Measurements from ENCODE around the gene CDH13.

The CDH13 gene

DNA sequence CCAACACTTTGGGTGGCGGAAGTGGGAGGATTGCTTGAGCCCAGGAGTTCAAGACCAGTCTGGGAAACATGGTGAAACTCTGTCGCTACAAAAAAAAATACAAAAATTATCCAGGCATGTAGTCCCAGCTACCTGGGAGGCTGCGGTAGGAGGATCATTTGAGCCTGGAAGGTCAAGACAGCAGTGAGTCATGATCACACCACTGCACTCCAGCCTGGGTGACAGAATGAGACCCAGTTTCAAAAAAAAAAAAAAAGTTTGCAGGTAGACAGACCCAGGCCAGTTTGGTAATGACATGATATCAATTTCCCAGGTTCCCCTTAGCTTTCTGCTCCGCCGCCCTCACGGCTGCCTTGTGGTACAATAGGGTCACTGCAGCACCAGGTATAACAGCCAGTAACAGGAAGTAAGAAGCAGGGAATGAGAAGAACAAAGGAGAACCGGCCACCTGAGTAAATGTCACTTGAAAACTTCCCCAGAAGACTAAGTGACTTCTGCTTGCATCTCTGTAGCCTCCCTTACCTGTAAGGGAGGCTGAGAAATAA lies 979.8 kb downstream of the CDH13 start:
- Histone ChIP-seq H3K27me3 (ENCODE audit: low read depth, low read length) (peaks cover 4% of the 10 kb centered on the region), H3K9ac (ENCODE audit: low read length) (no peak overlapping the region), H3K4me3 (ENCODE audit: low read length) (no peak overlapping the region), H3K4me2 (ENCODE audit: low read length) (no peak overlapping the region), H3K36me3 (replicated peaks; ENCODE audit: low read depth, low read length) (no peaks in the 10 kb centered on the region), H3K79me2 (ENCODE audit: low read length) (no peaks in the 10 kb centered on the region), H3K27ac (ENCODE audit: low read length) (no peak overlapping the region), H4K20me1 (ENCODE audit: insufficient read depth, low read length) (no peaks in the 10 kb centered on the region), H3K9me3 (ENCODE audit: insufficient read depth, low read length) (no peaks in the 10 kb centered on the region), H2AFZ (ENCODE audit: low read depth, low read length) (no peak overlapping the region), H3K4me1 (ENCODE audit: low read length) (no peaks in the 10 kb centered on the region)
- TF ChIP-seq EZH2phosphoT487 (IDR thresholded peaks at IDR 0.05; ENCODE audit: low read depth), result no peak
- TF ChIP-seq, protein P1, sequence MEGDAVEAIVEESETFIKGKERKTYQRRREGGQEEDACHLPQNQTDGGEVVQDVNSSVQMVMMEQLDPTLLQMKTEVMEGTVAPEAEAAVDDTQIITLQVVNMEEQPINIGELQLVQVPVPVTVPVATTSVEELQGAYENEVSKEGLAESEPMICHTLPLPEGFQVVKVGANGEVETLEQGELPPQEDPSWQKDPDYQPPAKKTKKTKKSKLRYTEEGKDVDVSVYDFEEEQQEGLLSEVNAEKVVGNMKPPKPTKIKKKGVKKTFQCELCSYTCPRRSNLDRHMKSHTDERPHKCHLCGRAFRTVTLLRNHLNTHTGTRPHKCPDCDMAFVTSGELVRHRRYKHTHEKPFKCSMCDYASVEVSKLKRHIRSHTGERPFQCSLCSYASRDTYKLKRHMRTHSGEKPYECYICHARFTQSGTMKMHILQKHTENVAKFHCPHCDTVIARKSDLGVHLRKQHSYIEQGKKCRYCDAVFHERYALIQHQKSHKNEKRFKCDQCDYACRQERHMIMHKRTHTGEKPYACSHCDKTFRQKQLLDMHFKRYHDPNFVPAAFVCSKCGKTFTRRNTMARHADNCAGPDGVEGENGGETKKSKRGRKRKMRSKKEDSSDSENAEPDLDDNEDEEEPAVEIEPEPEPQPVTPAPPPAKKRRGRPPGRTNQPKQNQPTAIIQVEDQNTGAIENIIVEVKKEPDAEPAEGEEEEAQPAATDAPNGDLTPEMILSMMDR (IDR thresholded peaks at IDR 0.05; ENCODE audit: low read depth, low read length), result no peak

DNA sequence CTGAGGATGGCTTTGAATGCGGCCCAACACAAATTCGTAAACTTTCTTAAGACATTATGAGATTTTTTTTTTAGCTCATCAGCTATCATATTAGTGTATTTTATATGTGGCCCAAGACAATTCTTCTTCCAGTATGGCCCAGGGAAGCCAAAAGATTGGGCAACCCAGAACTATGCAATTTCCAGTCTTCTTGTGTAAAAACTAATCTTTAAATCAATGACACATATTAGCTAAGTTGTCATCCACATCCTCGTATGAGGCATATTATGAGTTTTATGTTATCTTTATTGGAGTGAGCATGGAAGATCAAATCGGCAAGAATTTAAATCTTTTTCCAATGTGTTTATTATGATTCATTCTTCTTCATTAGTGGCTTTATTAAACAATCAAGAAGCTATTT lies 982.4 kb downstream of the CDH13 start:
- Histone ChIP-seq H3K36me3 (replicated peaks; ENCODE audit: low read depth, low read length) (no peaks in the 10 kb centered on the region), H3K9me3 (ENCODE audit: insufficient read depth, low read length) (no peaks in the 10 kb centered on the region), H4K20me1 (ENCODE audit: insufficient read depth, low read length) (no peaks in the 10 kb centered on the region), H3K27me3 (ENCODE audit: low read depth, low read length) (peaks cover 4% of the 10 kb centered on the region), H3K79me2 (ENCODE audit: low read length) (no peaks in the 10 kb centered on the region), H2AFZ (ENCODE audit: low read depth, low read length) (no peak overlapping the region), H3K4me3 (ENCODE audit: low read length) (no peak overlapping the region), H3K4me2 (ENCODE audit: low read length) (no peak overlapping the region), H3K4me1 (ENCODE audit: low read length) (no peaks in the 10 kb centered on the region), H3K9ac (ENCODE audit: low read length) (no peak overlapping the region), H3K27ac (ENCODE audit: low read length) (no peak overlapping the region)
- no peak for TF ChIP-seq EZH2phosphoT487 (IDR thresholded peaks at IDR 0.05; ENCODE audit: low read depth)
- TF ChIP-seq, protein P1 (IDR thresholded peaks at IDR 0.05; ENCODE audit: low read depth, low read length), result no peak

DNA sequence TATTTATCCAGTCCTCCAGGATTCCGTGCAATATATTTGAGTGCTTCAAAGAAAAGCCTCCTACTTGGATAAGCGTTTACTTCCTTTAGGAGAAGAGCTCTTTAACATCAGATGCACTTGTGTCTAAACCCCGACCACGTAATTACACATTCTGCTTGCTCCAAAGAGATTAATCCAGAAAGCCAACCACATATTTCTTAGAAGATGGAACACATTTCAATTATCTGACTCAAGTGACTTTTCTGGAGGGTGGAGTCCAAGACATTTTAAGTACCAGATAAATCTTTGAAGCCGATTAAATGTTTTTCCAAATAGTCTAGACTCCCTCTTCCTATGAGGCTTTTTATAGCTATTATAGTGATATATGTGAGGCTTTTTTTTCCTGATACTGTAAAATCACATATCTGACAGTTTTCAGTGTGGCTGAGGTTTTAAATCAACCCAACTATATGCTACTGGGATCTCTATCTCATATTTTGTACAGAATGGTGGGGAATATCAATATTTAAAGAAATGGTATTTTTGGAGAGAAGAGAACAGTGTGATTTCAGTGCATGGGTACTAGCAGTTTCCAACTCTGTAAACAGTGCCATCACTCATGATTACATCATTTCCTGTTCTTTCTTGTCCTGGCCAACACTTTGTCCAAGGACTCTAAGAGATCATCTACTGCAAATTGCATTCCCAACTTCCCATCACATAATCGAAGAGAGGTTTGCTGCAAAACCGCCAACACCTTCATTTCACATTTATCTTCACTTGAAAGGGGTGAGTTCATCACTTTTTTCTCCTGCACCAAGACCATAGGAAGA lies 988.6 kb downstream of the CDH13 start:
- H2AFZ ChIP-seq (ENCODE audit: low read depth, low read length), result no peak overlapping the region
- H3K4me3 ChIP-seq (ENCODE audit: low read length), result no peak overlapping the region
- no peak overlapping the region for H3K9ac ChIP-seq (ENCODE audit: low read length)
- no peak overlapping the region for H3K4me2 ChIP-seq (ENCODE audit: low read length)
- 0 out of 2 replicates have a peak, but pooled peaks cover 3% of the 10 kb centered on the region for H3K27me3 ChIP-seq (ENCODE audit: low read depth, low read length)
- H3K9me3 ChIP-seq (ENCODE audit: insufficient read depth, low read length), result no peaks in the 10 kb centered on the region
- no peak for TF ChIP-seq EZH2phosphoT487 (IDR thresholded peaks at IDR 0.05; ENCODE audit: low read depth)
- TF ChIP-seq, protein P1 (IDR thresholded peaks at IDR 0.05; ENCODE audit: low read depth, low read length), result no peak
- H3K4me1 ChIP-seq (ENCODE audit: low read length), result no peaks in the 10 kb centered on the region
- H3K27ac ChIP-seq (ENCODE audit: low read length), result no peak overlapping the region
- H3K79me2 ChIP-seq (ENCODE audit: low read length), result no peaks in the 10 kb centered on the region
- H3K36me3 ChIP-seq (replicated peaks; ENCODE audit: low read depth, low read length), result no peaks in the 10 kb centered on the region
- H4K20me1 ChIP-seq (ENCODE audit: insufficient read depth, low read length), result no peaks in the 10 kb centered on the region

DNA sequence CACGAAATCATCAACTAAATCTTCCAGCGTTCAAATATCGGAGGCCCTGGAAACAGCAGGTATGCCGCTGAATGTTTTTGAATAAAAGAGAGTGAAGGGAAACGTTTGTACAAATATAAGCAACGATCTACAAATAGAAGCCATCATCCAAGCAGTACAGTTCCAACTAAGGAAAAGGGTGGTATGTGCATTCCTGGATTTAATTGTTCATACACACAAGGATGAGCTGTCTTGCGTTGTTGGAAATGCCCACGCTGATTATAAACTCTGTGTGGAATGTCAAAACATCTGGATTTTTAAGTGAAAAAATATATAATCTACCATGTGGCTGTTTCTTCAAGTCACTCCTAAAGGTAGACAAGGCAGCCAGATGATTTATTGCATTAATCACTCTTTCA lies 989.2 kb downstream of the CDH13 start:
- Histone ChIP-seq H3K36me3 (replicated peaks; ENCODE audit: low read depth, low read length) (no peaks in the 10 kb centered on the region), H3K4me2 (ENCODE audit: low read length) (no peak overlapping the region)

More for the DNA sequence above, 989.2 kb downstream of the CDH13 start:
- no peak overlapping the region for H2AFZ ChIP-seq (ENCODE audit: low read depth, low read length)
- no peak overlapping the region for H3K27ac ChIP-seq (ENCODE audit: low read length)
- H3K27me3 ChIP-seq (ENCODE audit: low read depth, low read length), result 0 out of 2 replicates have a peak, but pooled peaks cover 3% of the 10 kb centered on the region
- no peaks in the 10 kb centered on the region for H3K9me3 ChIP-seq (ENCODE audit: insufficient read depth, low read length)
- no peaks in the 10 kb centered on the region for H3K79me2 ChIP-seq (ENCODE audit: low read length)
- TF ChIP-seq EZH2phosphoT487 (IDR thresholded peaks at IDR 0.05; ENCODE audit: low read depth), result no peak
- TF ChIP-seq, protein P1 (IDR thresholded peaks at IDR 0.05; ENCODE audit: low read depth, low read length), result no peak
- no peak overlapping the region for H3K4me3 ChIP-seq (ENCODE audit: low read length)
- H3K9ac ChIP-seq (ENCODE audit: low read length), result no peak overlapping the region
- H4K20me1 ChIP-seq (ENCODE audit: insufficient read depth, low read length), result no peaks in the 10 kb centered on the region
- H3K4me1 ChIP-seq (ENCODE audit: low read length), result no peaks in the 10 kb centered on the region

All from OCI-LY3 (cell line).